ENCODE measurements around the gene ARGLU1.

ARGLU1 gene

GRCh38 chr13:106541826-106542225 is 26.1 kb downstream of the ARGLU1 start:
- TF ChIP-seq ZFX (IDR thresholded peaks at IDR 0.05; ENCODE audit: borderline replicate concordance) (no peak), CTCF (IDR thresholded peaks at IDR 0.05) (no peak)
- H3K27ac ChIP-seq: no peak overlapping the region

GRCh38 chr13:106540613-106541012 is 27.3 kb downstream of the ARGLU1 start:
- H3K27ac ChIP-seq: no peak overlapping the region
- TF ChIP-seq ZFX (IDR thresholded peaks at IDR 0.05; ENCODE audit: borderline replicate concordance) (no peak), CTCF (IDR thresholded peaks at IDR 0.05) (no peak)

- TF ChIP-seq CTCF (IDR thresholded peaks at IDR 0.05): no peak
- no peak for TF ChIP-seq ZFX (IDR thresholded peaks at IDR 0.05; ENCODE audit: borderline replicate concordance)
- H3K27ac ChIP-seq: no peak overlapping the region
Observed at GRCh38 chr13:106537521-106537920, 30.4 kb downstream of the ARGLU1 start.

- peak; percentile 94 for TF ChIP-seq CTCF (IDR thresholded peaks at IDR 0.05)
- TF ChIP-seq ZFX (IDR thresholded peaks at IDR 0.05; ENCODE audit: borderline replicate concordance): no peak
- H3K27ac ChIP-seq: peak overlapping the region; percentile 68
Observed at GRCh38 chr13:106536244-106537034, 31.5 kb downstream of the ARGLU1 start.

- TF ChIP-seq ZFX (IDR thresholded peaks at IDR 0.05; ENCODE audit: borderline replicate concordance): no peak
- no peak for TF ChIP-seq CTCF (IDR thresholded peaks at IDR 0.05)
- H3K27ac ChIP-seq: peak within 1 kb of the TSS; percentile 68
Observed at GRCh38 chr13:106535552-106536243, 32.2 kb downstream of the ARGLU1 start, which contains the start of gene EFNB2. Gene EFNB2 (minus strand): TSS chr13:106535662. CDS start chr13:106534964, 698 bp downstream.

- TF ChIP-seq CTCF (IDR thresholded peaks at IDR 0.05) (no peak), ZFX (IDR thresholded peaks at IDR 0.05; ENCODE audit: borderline replicate concordance) (no peak)
- H3K27ac ChIP-seq: peak overlapping the region; percentile 68; the same call in 1 of the 2 replicates
Observed at GRCh38 chr13:106534639-106535551, 33.0 kb downstream of the ARGLU1 start.

Data from 22Rv1 (cell line).